Fibroblast of villous mesenchyme (primary cell): Measurements from ENCODE around the gene C15orf39. TPM values are rescaled to one million over a fixed set of nuclear protein-coding genes. Genes with fewer than 3 reads are reported as not detected.
A peak's percentile ranks its signal among the peaks of the same experiment; 100 is the strongest.
"Not testable (repeated sequence)": the region's sequence is repeated elsewhere in the genome, so short reads cannot be mapped to it uniquely, and the experiment has no call there.

Experiments used
- DNase-seq: peaks from one replicate; pipeline ENCODE4 v3.0.0-alpha.2; 2010; ENCODE audit warnings: low read depth
- H3K4me3 ChIP-seq: 2 replicates; pipeline ENCODE4 v1.5.1; 2011; ENCODE audit warnings: low read depth, mild to moderate bottlenecking, low read length
- total RNA-seq: library from RNA; depleted of rRNA; stranded (reverse); fragments of >200 nt; gene quantifications from 2 replicates; pipeline ENCODE4 v1.2.3, GENCODE V29; 2012
- TF ChIP-seq, protein P1 (sequence below): IDR thresholded peaks from 2 replicates; pipeline ENCODE4 v1.5.1; 2012; ENCODE audit warnings: low read depth, mild to moderate bottlenecking, low read length; ENCODE audit not compliant: insufficient read depth

Gene C15orf39
- total RNA-seq, 1 donor: 9.1 TPM

GRCh38 chr15:75158402-75158801 lies 43.3 kb upstream of the C15orf39 start:
- DNase-seq: no peak
- TF ChIP-seq, protein P1, sequence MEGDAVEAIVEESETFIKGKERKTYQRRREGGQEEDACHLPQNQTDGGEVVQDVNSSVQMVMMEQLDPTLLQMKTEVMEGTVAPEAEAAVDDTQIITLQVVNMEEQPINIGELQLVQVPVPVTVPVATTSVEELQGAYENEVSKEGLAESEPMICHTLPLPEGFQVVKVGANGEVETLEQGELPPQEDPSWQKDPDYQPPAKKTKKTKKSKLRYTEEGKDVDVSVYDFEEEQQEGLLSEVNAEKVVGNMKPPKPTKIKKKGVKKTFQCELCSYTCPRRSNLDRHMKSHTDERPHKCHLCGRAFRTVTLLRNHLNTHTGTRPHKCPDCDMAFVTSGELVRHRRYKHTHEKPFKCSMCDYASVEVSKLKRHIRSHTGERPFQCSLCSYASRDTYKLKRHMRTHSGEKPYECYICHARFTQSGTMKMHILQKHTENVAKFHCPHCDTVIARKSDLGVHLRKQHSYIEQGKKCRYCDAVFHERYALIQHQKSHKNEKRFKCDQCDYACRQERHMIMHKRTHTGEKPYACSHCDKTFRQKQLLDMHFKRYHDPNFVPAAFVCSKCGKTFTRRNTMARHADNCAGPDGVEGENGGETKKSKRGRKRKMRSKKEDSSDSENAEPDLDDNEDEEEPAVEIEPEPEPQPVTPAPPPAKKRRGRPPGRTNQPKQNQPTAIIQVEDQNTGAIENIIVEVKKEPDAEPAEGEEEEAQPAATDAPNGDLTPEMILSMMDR: no peak
- H3K4me3 ChIP-seq: no peak overlapping the region

DNA sequence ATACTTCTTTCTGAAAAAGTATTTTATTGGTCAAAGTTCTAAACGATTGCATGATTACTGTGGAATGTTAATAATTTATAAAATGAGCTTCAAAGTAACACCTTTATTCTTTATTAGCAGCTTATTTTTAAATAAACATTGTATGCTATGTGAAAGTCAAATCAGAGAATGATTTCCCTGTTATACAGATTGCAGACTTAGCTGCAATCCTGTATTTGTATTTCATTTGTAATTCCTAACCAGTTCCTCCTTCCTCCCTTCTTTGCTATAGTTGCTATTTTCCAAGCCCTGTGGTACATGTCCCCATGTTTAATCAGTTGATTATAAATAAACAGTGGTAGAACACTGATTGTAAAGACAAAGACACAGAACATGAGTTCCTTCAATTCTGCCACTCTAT lies 42.4 kb upstream of the C15orf39 start:
- no peak for DNase-seq
- TF ChIP-seq, protein P1: no peak
- H3K4me3 ChIP-seq: no peak overlapping the region

- TF ChIP-seq, protein P1: no peak
- no peak overlapping the region for H3K4me3 ChIP-seq
- no peak for DNase-seq
Observed at GRCh38 chr15:75161106-75161916, 40.4 kb upstream of the C15orf39 start.

DNA sequence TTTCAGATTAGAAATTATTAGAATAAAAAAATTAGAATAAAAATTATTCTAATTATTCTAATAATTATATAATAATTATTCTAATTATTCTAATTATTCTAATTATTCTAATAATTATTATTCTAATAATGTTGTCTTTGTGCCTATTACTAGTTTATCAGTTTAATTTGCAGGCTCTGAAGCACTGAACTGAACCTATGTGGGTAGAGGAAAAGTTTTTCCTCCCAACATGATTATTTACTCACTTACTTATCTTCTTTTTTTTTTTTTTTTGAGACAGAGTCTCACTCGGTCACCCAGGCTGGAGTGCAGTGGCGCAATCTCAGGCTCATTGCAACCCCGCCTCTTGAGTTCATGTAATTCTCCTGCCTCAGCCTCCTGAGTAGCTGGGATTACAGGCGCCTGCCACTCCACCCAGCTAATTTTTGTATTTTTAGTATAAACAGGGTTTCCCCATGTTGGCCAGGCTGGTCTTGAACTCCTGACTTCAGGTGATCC lies 39.7 kb upstream of the C15orf39 start:
- peak; percentile 77 for DNase-seq
- H3K4me3 ChIP-seq: no peak overlapping the region
- TF ChIP-seq, protein P1: no peak

DNA sequence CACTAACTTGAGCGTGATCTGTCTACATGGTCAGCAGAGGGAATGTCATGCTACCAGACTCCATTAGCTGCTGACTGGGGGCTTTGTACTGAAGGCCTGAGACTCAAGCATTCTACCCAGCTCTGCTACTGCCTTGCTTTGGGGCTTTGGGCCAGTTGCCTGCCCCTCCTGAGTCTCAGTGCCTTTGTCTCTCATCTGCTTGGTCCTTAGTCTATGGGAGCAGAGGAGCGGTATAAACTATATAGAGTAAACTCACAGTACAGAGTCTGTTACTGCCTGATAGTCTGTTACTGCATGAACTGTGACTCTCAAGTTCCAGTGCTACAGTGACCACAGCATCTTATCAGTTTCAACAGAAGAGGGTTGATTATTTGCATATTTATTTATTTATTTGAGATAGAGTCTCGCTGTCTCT lies 38.5 kb upstream of the C15orf39 start:
- no peak overlapping the region for H3K4me3 ChIP-seq
- no peak for DNase-seq
- TF ChIP-seq, protein P1: no peak

DNA sequence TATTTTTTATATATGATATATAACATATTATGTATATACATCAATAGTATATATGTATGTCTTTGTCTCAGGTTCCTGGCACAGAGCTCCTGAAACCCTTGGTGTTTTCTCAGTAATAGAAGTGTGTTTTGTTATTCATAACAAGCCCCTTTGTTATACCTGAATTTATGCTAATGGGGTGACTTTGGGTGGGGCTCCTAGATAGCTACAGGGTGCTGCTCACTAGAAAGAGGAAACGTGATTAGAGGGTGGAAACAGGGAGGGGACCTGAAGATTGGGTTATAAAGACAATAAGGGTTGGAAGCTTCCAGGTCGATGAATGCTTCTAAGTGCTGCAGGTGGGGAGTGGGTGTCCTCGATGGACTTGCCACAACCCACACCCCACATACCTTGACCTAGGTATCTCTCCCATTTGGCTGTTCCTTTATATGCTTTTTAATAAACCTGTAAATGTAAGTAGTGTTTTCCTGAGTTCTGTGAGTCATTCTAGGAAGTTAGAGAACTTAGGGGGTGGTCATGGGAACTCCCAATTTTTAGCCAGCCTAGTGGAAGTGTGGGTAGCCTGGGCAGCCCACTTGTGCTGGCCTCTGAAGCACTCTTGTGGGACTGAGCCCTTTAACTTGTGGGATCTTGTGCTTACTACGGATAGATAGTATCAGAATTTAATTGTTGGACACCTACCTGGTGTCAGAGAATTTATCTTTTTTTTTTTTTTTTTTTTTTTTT lies 36.9 kb upstream of the C15orf39 start:
- no peak overlapping the region for H3K4me3 ChIP-seq
- no peak for DNase-seq
- TF ChIP-seq, protein P1: no peak

GRCh38 chr15:75166489-75167063 lies 35.1 kb upstream of the C15orf39 start:
- DNase-seq: peak; percentile 87
- not testable (repeated sequence) for H3K4me3 ChIP-seq
